ENCODE data around the gene TRIM36.

Gene TRIM36

DNA sequence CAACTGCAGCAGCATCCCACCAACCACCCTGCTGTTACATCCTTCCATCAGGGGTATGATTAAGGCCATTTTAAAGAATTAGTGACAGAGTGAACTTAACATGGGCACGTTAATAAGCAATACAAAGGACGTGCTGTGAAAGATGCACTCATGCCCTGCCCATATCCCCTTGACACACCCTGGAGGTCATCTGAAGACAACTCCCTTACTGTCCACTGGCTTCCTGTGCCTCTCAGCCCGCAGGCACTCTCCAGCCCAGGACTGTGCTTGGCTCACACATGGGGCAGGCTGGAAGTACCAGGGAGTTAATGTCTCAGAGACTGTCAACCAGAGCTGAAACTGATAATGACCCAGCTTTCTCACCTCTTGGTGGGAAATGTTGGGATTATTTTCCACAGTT lies 81.8 kb downstream of the TRIM36 start:
- H3K27me3 ChIP-seq (ENCODE audit: insufficient read depth, poor library complexity, severe bottlenecking) = peaks cover 11% of the 10 kb centered on the region
- H3K4me3 ChIP-seq (ENCODE audit: severe bottlenecking) = no peak overlapping the region
- H3K36me3 ChIP-seq (ENCODE audit: low read depth) = no peaks in the 10 kb centered on the region
- no peak overlapping the region for H3K27ac ChIP-seq (ENCODE audit: poor library complexity, severe bottlenecking)
- no peak for ATAC-seq (ENCODE audit: low read depth)
- no peak for DNase-seq (ENCODE audit: low spot score)
- H3K4me1 ChIP-seq (ENCODE audit: insufficient read depth, poor library complexity, severe bottlenecking) = no peaks in the 10 kb centered on the region
- TF ChIP-seq, protein P1, sequence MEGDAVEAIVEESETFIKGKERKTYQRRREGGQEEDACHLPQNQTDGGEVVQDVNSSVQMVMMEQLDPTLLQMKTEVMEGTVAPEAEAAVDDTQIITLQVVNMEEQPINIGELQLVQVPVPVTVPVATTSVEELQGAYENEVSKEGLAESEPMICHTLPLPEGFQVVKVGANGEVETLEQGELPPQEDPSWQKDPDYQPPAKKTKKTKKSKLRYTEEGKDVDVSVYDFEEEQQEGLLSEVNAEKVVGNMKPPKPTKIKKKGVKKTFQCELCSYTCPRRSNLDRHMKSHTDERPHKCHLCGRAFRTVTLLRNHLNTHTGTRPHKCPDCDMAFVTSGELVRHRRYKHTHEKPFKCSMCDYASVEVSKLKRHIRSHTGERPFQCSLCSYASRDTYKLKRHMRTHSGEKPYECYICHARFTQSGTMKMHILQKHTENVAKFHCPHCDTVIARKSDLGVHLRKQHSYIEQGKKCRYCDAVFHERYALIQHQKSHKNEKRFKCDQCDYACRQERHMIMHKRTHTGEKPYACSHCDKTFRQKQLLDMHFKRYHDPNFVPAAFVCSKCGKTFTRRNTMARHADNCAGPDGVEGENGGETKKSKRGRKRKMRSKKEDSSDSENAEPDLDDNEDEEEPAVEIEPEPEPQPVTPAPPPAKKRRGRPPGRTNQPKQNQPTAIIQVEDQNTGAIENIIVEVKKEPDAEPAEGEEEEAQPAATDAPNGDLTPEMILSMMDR (IDR thresholded peaks at IDR 0.05; ENCODE audit: poor library complexity, severe bottlenecking) = no peak
- H3K9me3 ChIP-seq (ENCODE audit: severe bottlenecking) = no peaks in the 10 kb centered on the region

DNA sequence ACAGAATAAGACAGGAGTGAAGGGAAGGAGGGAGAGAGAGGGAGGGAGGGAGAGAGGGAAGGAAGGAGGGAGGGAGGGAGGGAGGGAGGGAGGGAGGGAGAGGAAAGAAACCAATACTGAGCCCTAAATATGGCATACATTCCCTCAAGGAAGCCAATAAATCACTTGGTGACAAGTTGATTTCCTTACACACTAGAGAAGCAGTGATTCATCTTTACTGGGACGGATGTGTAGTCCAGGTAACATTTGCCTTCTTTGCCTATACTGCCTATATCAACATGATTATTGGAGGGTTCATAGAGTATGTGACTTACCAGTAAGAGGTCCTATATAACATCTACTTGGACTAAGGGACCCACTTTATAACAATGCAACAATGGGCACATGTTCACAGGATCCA lies 83.2 kb downstream of the TRIM36 start:
- no peaks in the 10 kb centered on the region for H3K9me3 ChIP-seq (ENCODE audit: severe bottlenecking)
- H3K27me3 ChIP-seq (ENCODE audit: insufficient read depth, poor library complexity, severe bottlenecking) = peaks cover 11% of the 10 kb centered on the region
- no peaks in the 10 kb centered on the region for H3K36me3 ChIP-seq (ENCODE audit: low read depth)
- no peak overlapping the region for H3K27ac ChIP-seq (ENCODE audit: poor library complexity, severe bottlenecking)
- TF ChIP-seq, protein P1 (IDR thresholded peaks at IDR 0.05; ENCODE audit: poor library complexity, severe bottlenecking) = no peak
- no peaks in the 10 kb centered on the region for H3K4me1 ChIP-seq (ENCODE audit: insufficient read depth, poor library complexity, severe bottlenecking)
- no peak overlapping the region for H3K4me3 ChIP-seq (ENCODE audit: severe bottlenecking)
- DNase-seq (ENCODE audit: low spot score) (no peak), ATAC-seq (ENCODE audit: low read depth) (peak; percentile 35; the same call in 1 of the 3 replicates)

DNA sequence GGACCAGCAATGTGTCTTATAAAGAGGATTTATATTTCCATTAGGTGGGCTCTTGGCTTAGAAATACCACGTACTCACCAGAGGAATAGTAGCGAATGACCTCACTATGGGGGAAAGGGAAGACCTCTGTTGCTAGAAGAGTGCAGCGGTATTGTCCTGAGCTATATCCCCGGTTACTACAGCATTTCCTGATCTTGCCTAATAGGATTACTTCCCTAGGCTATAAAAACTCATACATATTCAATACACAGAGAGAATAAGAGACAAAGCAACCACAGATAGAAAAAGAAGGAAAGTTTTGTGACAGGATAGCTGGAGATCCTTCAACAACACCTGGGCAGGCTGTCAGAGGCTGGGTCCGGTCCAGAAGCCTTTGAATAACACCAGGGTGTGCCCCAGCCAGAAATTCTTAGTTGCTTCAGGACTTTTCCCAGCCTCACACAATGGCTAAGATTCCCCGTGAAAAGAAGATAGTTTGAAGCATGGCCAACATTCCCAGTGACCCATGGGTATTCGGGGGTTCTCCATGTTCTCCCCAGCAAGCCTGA lies 85.4 kb downstream of the TRIM36 start:
- no peak overlapping the region for H3K27ac ChIP-seq (ENCODE audit: poor library complexity, severe bottlenecking)
- no peaks in the 10 kb centered on the region for H3K9me3 ChIP-seq (ENCODE audit: severe bottlenecking)
- H3K4me1 ChIP-seq (ENCODE audit: insufficient read depth, poor library complexity, severe bottlenecking) = no peaks in the 10 kb centered on the region
- TF ChIP-seq, protein P1 (IDR thresholded peaks at IDR 0.05; ENCODE audit: poor library complexity, severe bottlenecking) = no peak
- H3K4me3 ChIP-seq (ENCODE audit: severe bottlenecking) = no peak overlapping the region
- ATAC-seq (ENCODE audit: low read depth) (no peak), DNase-seq (ENCODE audit: low spot score) (no peak)
- no peaks in the 10 kb centered on the region for H3K27me3 ChIP-seq (ENCODE audit: insufficient read depth, poor library complexity, severe bottlenecking)
- no peaks in the 10 kb centered on the region for H3K36me3 ChIP-seq (ENCODE audit: low read depth)

DNA sequence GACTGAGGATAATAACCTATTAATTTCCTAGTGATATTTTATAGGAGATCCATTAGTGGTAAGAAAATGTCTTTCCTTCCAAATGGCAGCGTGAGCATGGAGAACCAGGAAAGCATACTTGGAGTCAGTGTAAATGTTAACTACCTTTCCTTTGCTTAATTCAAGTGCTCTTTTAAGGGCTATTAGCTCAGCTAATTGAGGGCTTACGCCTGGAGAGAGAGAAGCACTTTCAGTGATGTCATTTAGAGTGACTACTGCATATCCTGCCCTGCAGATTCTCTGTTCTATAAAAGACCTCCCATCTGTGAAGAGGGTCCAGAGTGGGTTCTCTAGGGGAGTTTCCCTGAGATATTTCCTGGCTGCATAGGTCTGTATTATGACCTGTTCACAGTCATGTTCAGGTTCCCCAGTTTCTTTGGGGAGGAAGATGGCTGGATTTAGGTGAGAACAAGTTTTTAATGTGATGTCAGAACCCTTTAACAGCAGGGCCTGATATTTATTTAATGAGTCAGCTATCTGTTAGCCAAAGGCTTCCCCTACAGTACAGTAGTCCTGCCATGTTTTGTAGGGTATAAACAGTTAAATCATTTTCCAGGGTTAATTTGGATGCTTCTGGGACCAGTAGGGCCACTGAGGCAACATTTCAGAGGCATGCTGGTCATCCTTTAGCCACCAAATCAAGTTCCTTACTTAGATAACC lies 89.6 kb downstream of the TRIM36 start:
- Histone ChIP-seq H3K27me3 (ENCODE audit: insufficient read depth, poor library complexity, severe bottlenecking) (no peaks in the 10 kb centered on the region), H3K4me3 (ENCODE audit: severe bottlenecking) (no peak overlapping the region), H3K36me3 (ENCODE audit: low read depth) (no peaks in the 10 kb centered on the region), H3K27ac (ENCODE audit: poor library complexity, severe bottlenecking) (no peak overlapping the region), H3K4me1 (ENCODE audit: insufficient read depth, poor library complexity, severe bottlenecking) (no peaks in the 10 kb centered on the region), H3K9me3 (ENCODE audit: severe bottlenecking) (no peaks in the 10 kb centered on the region)
- TF ChIP-seq, protein P1 (IDR thresholded peaks at IDR 0.05; ENCODE audit: poor library complexity, severe bottlenecking) = no peak
- DNase-seq (ENCODE audit: low spot score) (no peak), ATAC-seq (ENCODE audit: low read depth) (peak; percentile 71; the same call in 2 of the 3 replicates)
